HCT116 (cell line): ENCODE data around the gene TRIM14. TPM values are rescaled to one million over a fixed set of nuclear protein-coding genes. Genes with fewer than 3 reads are reported as not detected.
A peak's percentile ranks its signal among the peaks of the same experiment; 100 is the strongest.

Source experiments
- ATAC-seq: fragments of 200-7000 bp; cut with Tn5 transposase; 2 replicates; pipeline ENCODE4 v1.9.1; 2020; ENCODE audit warnings: mild to moderate bottlenecking, moderate library complexity
- BruUV-seq: library from RNA; stranded (reverse); fragments of 400-500 nt; replicated peaks from 2 replicates; lab custom pipeline; 2021; lab: Mats Ljungman, UMichigan
- CTCF ChIA-PET: fragments of 300-600 bp; sonication (Branson Sonifier 250); formaldehyde crosslinking; loops from one replicate; lab custom pipeline; 2021; ENCODE audit warnings: antibody characterized with exemption; lab: Charles Lee
- POLR2A ChIA-PET: fragments of 300-600, 350-600 bp; sonication (Branson Sonifier 250); formaldehyde crosslinking; loops from one replicate; lab custom pipeline; 2021; ENCODE audit warnings: antibody characterized with exemption; lab: Charles Lee
- RAD21 ChIA-PET, 2 experiments: fragments of 300-600 bp; sonication (Branson Sonifier 250); formaldehyde crosslinking; loops; one replicate each; lab custom pipeline; 2023; ENCODE audit warnings: low total read pairs in 2 of 2; ENCODE audit not compliant: uncharacterized antibody in 2 of 2, unreplicated experiment in 2 of 2, low non-redundant PET in 1 of 2; lab: Charles Lee
- DNase-seq: peaks from one replicate; pipeline ENCODE4 v3.0.0-alpha.2; 2010; ENCODE audit warnings: low read depth, low spot score
- H2AFZ ChIP-seq: fragments of 200-600 bp; shearing (Covaris generic), sonication (generic); 2 replicates; pipeline ENCODE4 v1.6.1; 2017; ENCODE audit warnings: low read depth, mixed run types, mixed read lengths, antibody characterized with exemption, low read length; ENCODE audit not compliant: poor library complexity, severe bottlenecking
- H3K27ac ChIP-seq: 2 replicates; pipeline ENCODE4 v1.5.1; 2012; ENCODE audit warnings: low read depth, low read length
- H3K27me3 ChIP-seq: fragments of 200-600 bp; sonication (generic); 2 replicates; pipeline ENCODE4 v1.6.1; 2016; ENCODE audit warnings: mixed run types, low read length, mixed read lengths; ENCODE audit not compliant: insufficient read depth
- H3K36me3 ChIP-seq, 2 experiments: fragments of 200-500 bp in 1 of 2; fragments of 200-600 bp in 1 of 2; sonication (Bioruptor generic) in 1 of 2; sonication (generic) in 1 of 2; 2 replicates each; pipeline versions ENCODE4 v1.5.1 to v1.6.1; 2014 to 2016; ENCODE audit warnings: low read length in 2 of 2, inconsistent platforms in 1 of 2, mixed read lengths in 1 of 2, mixed run types in 1 of 2; ENCODE audit not compliant: insufficient read depth in 2 of 2, control insufficient read depth in 1 of 2
- H3K4me1 ChIP-seq, 2 experiments: fragments of 200-600 bp in 1 of 2; sonication (generic) in 1 of 2; 2 replicates each; pipeline versions ENCODE4 v1.5.1 to v1.6.1; 2012 to 2017; ENCODE audit warnings: low read length in 2 of 2, inconsistent platforms in 1 of 2, mild to moderate bottlenecking in 1 of 2, mixed read lengths in 1 of 2, mixed run types in 1 of 2, moderate library complexity in 1 of 2; ENCODE audit not compliant: insufficient read depth in 2 of 2, control insufficient read depth in 1 of 2
- H3K4me2 ChIP-seq: fragments of 200-600 bp; sonication (generic); 2 replicates; pipeline ENCODE4 v1.6.1; 2017; ENCODE audit warnings: mixed run types, low read length, mixed read lengths
- H3K4me3 ChIP-seq, 2 experiments: fragments of 200-600 bp in 1 of 2; sonication (generic) in 1 of 2; replicated peaks in 1 of 2; 2 replicates each; pipeline ENCODE4 v1.5.1; 2011 to 2016; ENCODE audit warnings: low read length in 2 of 2, control low read depth in 1 of 2, low read depth in 1 of 2, mild to moderate bottlenecking in 1 of 2, mixed read lengths in 1 of 2, mixed run types in 1 of 2
- H3K79me2 ChIP-seq: fragments of 200-600 bp; sonication (generic); 2 replicates; pipeline ENCODE4 v1.6.1; 2017; ENCODE audit warnings: mild to moderate bottlenecking, mixed run types, low read length, moderate library complexity, mixed read lengths; ENCODE audit not compliant: insufficient read depth
- H3K9ac ChIP-seq: fragments of 200-600 bp; sonication (generic); 2 replicates; pipeline ENCODE4 v1.6.1; 2016; ENCODE audit warnings: low read length, mixed read lengths
- H3K9me2 ChIP-seq: fragments of 200-600 bp; sonication (generic), shearing (Covaris generic); 2 replicates; pipeline ENCODE4 v1.6.1; 2017; ENCODE audit warnings: mixed run types, mild to moderate bottlenecking, moderate library complexity; ENCODE audit not compliant: insufficient read depth
- H3K9me3 ChIP-seq, 2 experiments: fragments of 200-500 bp in 1 of 2; fragments of 200-600 bp in 1 of 2; sonication (Bioruptor generic) in 1 of 2; sonication (generic) in 1 of 2; 2 replicates each; pipeline ENCODE4 v1.6.1; 2014 to 2017; ENCODE audit warnings: low read length in 2 of 2, mixed read lengths in 2 of 2, inconsistent platforms in 1 of 2, low read depth in 1 of 2, mild to moderate bottlenecking in 1 of 2, mixed run types in 1 of 2, moderate library complexity in 1 of 2; ENCODE audit not compliant: control insufficient read depth in 1 of 2, insufficient read depth in 1 of 2
- H4K20me1 ChIP-seq: fragments of 200-600 bp; sonication (generic), shearing (Covaris generic); 2 replicates; pipeline ENCODE4 v1.6.1; 2017; ENCODE audit warnings: mixed run types, mild to moderate bottlenecking, moderate library complexity; ENCODE audit not compliant: insufficient read depth
- CBX3 ChIP-seq: IDR thresholded peaks from 2 replicates; pipeline ENCODE4 v1.6.1; 2012; ENCODE audit warnings: low read depth
- CEBPB ChIP-seq: IDR thresholded peaks from 2 replicates; pipeline ENCODE4 v1.6.1; 2012; ENCODE audit warnings: low read depth
- CTCF ChIP-seq, 3 experiments: fragments of 200-600 bp in 1 of 3; sonication (generic) in 1 of 3; IDR thresholded peaks in 2 of 3; conservative IDR thresholded peaks in 1 of 3; 2 replicates each; pipeline ENCODE4 v1.5.1; 2012 to 2017; ENCODE audit warnings: low read depth in 2 of 3, low read length in 2 of 3, antibody characterized with exemption in 1 of 3, borderline replicate concordance in 1 of 3, control low read depth in 1 of 3, mild to moderate bottlenecking in 1 of 3, mixed read lengths in 1 of 3, mixed run types in 1 of 3, moderate library complexity in 1 of 3; ENCODE audit not compliant: insufficient read depth in 1 of 3
- EGR1 ChIP-seq: IDR thresholded peaks from 2 replicates; pipeline ENCODE4 v1.6.1; 2012; ENCODE audit warnings: low read depth
- ELF1 ChIP-seq: IDR thresholded peaks from 2 replicates; pipeline ENCODE4 v1.6.1; 2012; ENCODE audit warnings: low read depth, borderline replicate concordance
- EZH2phosphoT487 ChIP-seq: fragments of 200-600 bp; IDR thresholded peaks from 2 replicates; pipeline ENCODE4 v1.6.1; 2018; ENCODE audit warnings: antibody characterized with exemption, borderline replicate concordance
- FOSL1 ChIP-seq: IDR thresholded peaks from 2 replicates; pipeline ENCODE4 v1.6.1; 2012; ENCODE audit warnings: low read depth
- JUND ChIP-seq: IDR thresholded peaks from 2 replicates; pipeline ENCODE4 v1.6.1; 2012
- POLR2A ChIP-seq: IDR thresholded peaks from 2 replicates; pipeline ENCODE4 v1.7.0; 2011; ENCODE audit warnings: borderline replicate concordance; ENCODE audit not compliant: insufficient read depth, insufficient read length; ENCODE audit errors: extremely low read depth
- POLR2AphosphoS5 ChIP-seq: IDR thresholded peaks from 2 replicates; pipeline ENCODE4 v1.6.1; 2011; ENCODE audit warnings: mild to moderate bottlenecking, low read depth, low read length, moderate library complexity
- RAD21 ChIP-seq: IDR thresholded peaks from 2 replicates; pipeline ENCODE4 v1.6.1; 2012; ENCODE audit warnings: low read depth, mild to moderate bottlenecking
- SIN3A ChIP-seq: IDR thresholded peaks from 2 replicates; pipeline ENCODE4 v1.6.1; 2012; ENCODE audit warnings: low read depth
- SRF ChIP-seq: IDR thresholded peaks from 2 replicates; pipeline ENCODE4 v1.6.1; 2012; ENCODE audit warnings: low read depth
- TCF7L2 ChIP-seq: IDR thresholded peaks from 2 replicates; pipeline ENCODE4 v1.7.0; 2011; ENCODE audit warnings: borderline replicate concordance, inconsistent platforms; ENCODE audit not compliant: insufficient read depth, insufficient read length; ENCODE audit errors: extremely low read depth
- YY1 ChIP-seq: IDR thresholded peaks from 2 replicates; pipeline ENCODE4 v1.6.1; 2011; ENCODE audit warnings: low read length, low read depth, moderate library complexity, mild to moderate bottlenecking; ENCODE audit not compliant: insufficient replicate concordance; ENCODE audit errors: extremely low read depth
- ZFX ChIP-seq: fragments of 450-650 bp; IDR thresholded peaks from 2 replicates; pipeline ENCODE4 v1.6.1; 2017
- ZNF274 ChIP-seq: fragments of 200-500 bp; sonication (Bioruptor generic); IDR thresholded peaks from 2 replicates; pipeline ENCODE4 v1.6.1; 2014; ENCODE audit warnings: mild to moderate bottlenecking, low read depth, low read length, inconsistent platforms
- intact Hi-C: fragments of 100-400 bp; cut with micrococcal nuclease; formaldehyde crosslinking; loops from 2 replicates; pipeline ENCODE4 v1.10.0; 2022
- total RNA-seq: library from RNA; stranded (reverse); gene quantifications from one replicate; pipeline ENCODE4 v1.2.1, GENCODE V29; 2021; ENCODE audit not compliant: unreplicated experiment
- TF ChIP-seq, protein P1 (sequence below): IDR thresholded peaks from 2 replicates; pipeline ENCODE4 v1.6.1; 2012; ENCODE audit warnings: low read depth

TRIM14 gene
- total RNA-seq, 1 experiment from 2014 or later: 24.4 TPM

DNA sequence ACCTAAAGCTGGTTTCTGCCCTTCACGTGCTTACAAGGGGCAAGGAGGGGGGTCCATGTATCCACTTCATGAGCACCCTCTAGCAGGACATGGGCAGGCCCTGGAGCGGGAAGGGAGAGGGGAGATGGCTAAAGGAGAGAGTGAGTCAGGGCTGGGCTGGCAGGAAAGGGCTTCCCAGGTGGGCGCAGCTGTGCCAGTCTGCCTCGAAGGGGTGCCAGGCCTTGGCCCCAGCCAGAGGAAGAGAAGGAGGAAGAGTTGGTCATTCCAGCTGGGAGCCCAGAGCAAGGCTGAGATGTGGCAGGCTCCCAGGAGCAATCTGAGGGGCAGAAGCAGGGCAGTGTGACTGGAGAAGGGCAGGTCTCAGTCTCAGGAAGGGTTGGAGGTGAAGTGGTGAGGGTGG, 24.7 kb downstream of the TRIM14 start:
- H3K79me2 ChIP-seq: no peaks in the 10 kb centered on the region
- H3K36me3 ChIP-seq: 0 out of 4 replicates have a peak, but pooled peaks cover 0 to 6% of the 10 kb centered on the region in 2 experiments
- ChIA-PET CTCF (no interaction called here), RAD21 (no interaction called here), POLR2A (no interaction called here)
- TF ChIP-seq YY1: no peak
- no peak for TF ChIP-seq FOSL1
- TF ChIP-seq POLR2A: no peak
- TF ChIP-seq JUND: no peak
- TF ChIP-seq EZH2phosphoT487: no peak
- no peak for TF ChIP-seq RAD21
- TF ChIP-seq SIN3A: no peak
- TF ChIP-seq CEBPB: no peak
- TF ChIP-seq EGR1: no peak
- TF ChIP-seq ZFX: no peak
- no peak for TF ChIP-seq ZNF274
- H3K27ac ChIP-seq: no peak overlapping the region
- DNase-seq (no peak), ATAC-seq (no peak)
- H2AFZ ChIP-seq: no peak overlapping the region
- no peaks in the 10 kb centered on the region for H4K20me1 ChIP-seq
- no peaks in the 10 kb centered on the region for H3K27me3 ChIP-seq
- H3K4me2 ChIP-seq: no peak overlapping the region
- intact Hi-C loops: no loop called here
- H3K9me3 ChIP-seq: no peaks in the 10 kb centered on the region
- BruUV-seq: no TSS peak
- H3K9me2 ChIP-seq: no peaks in the 10 kb centered on the region
- H3K9ac ChIP-seq: no peak overlapping the region
- H3K4me3 ChIP-seq: no peak overlapping the region
- H3K4me1 ChIP-seq: no peaks in the 10 kb centered on the region

GRCh38 chr9:98092613-98092931, 26.4 kb downstream of the TRIM14 start:
- no peak overlapping the region for H3K4me2 ChIP-seq
- no peak overlapping the region for H3K4me3 ChIP-seq
- H2AFZ ChIP-seq: no peak overlapping the region
- H3K9me2 ChIP-seq: no peaks in the 10 kb centered on the region
- ATAC-seq: no peak
- no peak for TF ChIP-seq ZNF274
- TF ChIP-seq SRF: no peak
- TF ChIP-seq POLR2AphosphoS5: no peak
- TF ChIP-seq TCF7L2: no peak
- TF ChIP-seq, protein P1, sequence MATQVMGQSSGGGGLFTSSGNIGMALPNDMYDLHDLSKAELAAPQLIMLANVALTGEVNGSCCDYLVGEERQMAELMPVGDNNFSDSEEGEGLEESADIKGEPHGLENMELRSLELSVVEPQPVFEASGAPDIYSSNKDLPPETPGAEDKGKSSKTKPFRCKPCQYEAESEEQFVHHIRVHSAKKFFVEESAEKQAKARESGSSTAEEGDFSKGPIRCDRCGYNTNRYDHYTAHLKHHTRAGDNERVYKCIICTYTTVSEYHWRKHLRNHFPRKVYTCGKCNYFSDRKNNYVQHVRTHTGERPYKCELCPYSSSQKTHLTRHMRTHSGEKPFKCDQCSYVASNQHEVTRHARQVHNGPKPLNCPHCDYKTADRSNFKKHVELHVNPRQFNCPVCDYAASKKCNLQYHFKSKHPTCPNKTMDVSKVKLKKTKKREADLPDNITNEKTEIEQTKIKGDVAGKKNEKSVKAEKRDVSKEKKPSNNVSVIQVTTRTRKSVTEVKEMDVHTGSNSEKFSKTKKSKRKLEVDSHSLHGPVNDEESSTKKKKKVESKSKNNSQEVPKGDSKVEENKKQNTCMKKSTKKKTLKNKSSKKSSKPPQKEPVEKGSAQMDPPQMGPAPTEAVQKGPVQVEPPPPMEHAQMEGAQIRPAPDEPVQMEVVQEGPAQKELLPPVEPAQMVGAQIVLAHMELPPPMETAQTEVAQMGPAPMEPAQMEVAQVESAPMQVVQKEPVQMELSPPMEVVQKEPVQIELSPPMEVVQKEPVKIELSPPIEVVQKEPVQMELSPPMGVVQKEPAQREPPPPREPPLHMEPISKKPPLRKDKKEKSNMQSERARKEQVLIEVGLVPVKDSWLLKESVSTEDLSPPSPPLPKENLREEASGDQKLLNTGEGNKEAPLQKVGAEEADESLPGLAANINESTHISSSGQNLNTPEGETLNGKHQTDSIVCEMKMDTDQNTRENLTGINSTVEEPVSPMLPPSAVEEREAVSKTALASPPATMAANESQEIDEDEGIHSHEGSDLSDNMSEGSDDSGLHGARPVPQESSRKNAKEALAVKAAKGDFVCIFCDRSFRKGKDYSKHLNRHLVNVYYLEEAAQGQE: no peak
- TF ChIP-seq JUND: no peak
- no peak for TF ChIP-seq RAD21
- TF ChIP-seq CBX3: no peak
- no peak for TF ChIP-seq ELF1
- no peak for TF ChIP-seq POLR2A
- no peak for TF ChIP-seq CTCF (IDR thresholded peaks at IDR 0.05 in 2 of 3, conservative IDR thresholded peaks at IDR 0.05 in 1 of 3; ENCODE audit: borderline replicate concordance in 1 of 3, insufficient read depth in 1 of 3, low read depth in 2 of 3, low read length in 2 of 3)
- TF ChIP-seq, all 23 proteins: peak for 0
- intact Hi-C loops: no loop called here
- Histone ChIP-seq H3K4me1 (no peaks in the 10 kb centered on the region), H3K36me3 (0 out of 4 replicates have a peak, but pooled peaks cover 0 to 6% of the 10 kb centered on the region in 2 experiments), H3K9me3 (no peaks in the 10 kb centered on the region), H3K27me3 (no peaks in the 10 kb centered on the region), H3K27ac (no peak overlapping the region), H4K20me1 (no peaks in the 10 kb centered on the region), H3K79me2 (no peaks in the 10 kb centered on the region), H3K9ac (no peak overlapping the region)
- POLR2A ChIA-PET: interaction anchor here (0.6 kb wide), 1 partner anchor 36 kb away, joined by 3 read pairs; the partner anchor contains the start of gene NANS
- TSS peak; percentile 39 for BruUV-seq
- CTCF ChIA-PET: no interaction called here
- RAD21 ChIA-PET: no interaction called here
- DNase-seq: no peak
